Suprapubic skin (tissue), 4 donors: ENCODE measurements around the gene MTMR3. TPM values are rescaled to one million over a fixed set of nuclear protein-coding genes. Genes with fewer than 3 reads are reported as not detected.
A peak's percentile ranks its signal among the peaks of the same experiment; 100 is the strongest.

ENCODE experiments used
- DNase-seq, 2 donors: peaks; one replicate each; pipeline ENCODE4 v3.0.0-alpha.2; 2019; ENCODE audit warnings: low spot score in 2 of 2
- H3K27ac ChIP-seq: fragments of 200-600 bp; sonication (generic); one replicate; pipeline ENCODE4 v1.5.1; 2019
- H3K27me3 ChIP-seq: fragments of 200-600 bp; sonication (generic); one replicate; pipeline ENCODE4 v1.5.1; 2019
- H3K36me3 ChIP-seq: fragments of 200-600 bp; sonication (generic); one replicate; pipeline ENCODE4 v1.5.1; 2019
- H3K4me1 ChIP-seq: fragments of 200-600 bp; sonication (generic); one replicate; pipeline ENCODE4 v1.5.1; 2019
- H3K4me3 ChIP-seq: fragments of 200-600 bp; sonication (generic); one replicate; pipeline ENCODE4 v1.5.1; 2019; ENCODE audit warnings: mild to moderate bottlenecking
- H3K9me3 ChIP-seq: fragments of 200-600 bp; sonication (generic); one replicate; pipeline ENCODE4 v1.5.1; 2019
- CTCF ChIP-seq, 2 donors: fragments of 200-600 bp in 1 of 2; fragments of 450-650 bp in 1 of 2; sonication (generic) in 1 of 2; IDR thresholded peaks; one replicate each; pipeline ENCODE4 v1.5.1; 2016 to 2019; ENCODE audit warnings: antibody characterized with exemption in 2 of 2, mild to moderate bottlenecking in 1 of 2, moderate library complexity in 1 of 2
- EP300 ChIP-seq: sonication (generic); formaldehyde crosslinking; IDR thresholded peaks from one replicate; pipeline ENCODE4 v1.6.1; 2017; ENCODE audit warnings: antibody characterized with exemption
- POLR2A ChIP-seq, 2 donors: fragments of 450-650 bp; IDR thresholded peaks; one replicate each; pipeline ENCODE4 v1.6.1; 2017; ENCODE audit warnings: antibody characterized with exemption in 2 of 2, mild to moderate bottlenecking in 2 of 2, moderate library complexity in 2 of 2
- POLR2AphosphoS5 ChIP-seq, 3 donors: sonication (generic); formaldehyde crosslinking; IDR thresholded peaks; one replicate each; pipeline ENCODE4 v1.6.1; 2017; ENCODE audit warnings: antibody characterized with exemption in 3 of 3
- WGBS: methylation state at CpG from one replicate; pipeline ENCODE4 v1.1.5; 2018; 5-methylcytosine and 5-hydroxymethylcytosine counted together
- total RNA-seq, 4 donors: library from RNA; depleted of rRNA; stranded (reverse); fragments of >200 nt; gene quantifications; one replicate each; pipeline ENCODE4 v1.1.0, GENCODE V29; 2016

MTMR3 gene
- total RNA-seq, 4 donors from 2014 or later: 57.8 to 136 (median 66.0) TPM

DNA sequence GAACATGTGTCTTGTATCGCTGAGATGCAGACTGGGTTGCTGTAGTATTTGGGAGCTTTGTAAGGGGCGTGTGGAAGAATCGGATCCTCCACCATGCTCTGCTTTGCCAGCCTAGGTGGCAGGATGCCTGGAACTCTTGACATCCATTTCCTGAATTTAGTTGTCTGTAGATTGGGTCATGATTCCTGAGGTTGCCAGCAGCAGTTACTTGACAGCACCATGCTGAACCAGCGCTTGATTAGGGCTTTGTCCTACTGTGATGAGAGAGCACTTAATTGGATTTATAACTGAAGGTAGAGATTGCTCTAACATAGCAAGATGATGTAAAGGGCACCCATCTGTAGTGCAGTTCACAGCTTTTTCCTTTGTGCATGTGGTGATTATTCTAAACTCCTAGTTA lies 121.7 kb downstream of the MTMR3 start:
- no peak for TF ChIP-seq POLR2A (IDR thresholded peaks at IDR 0.05)
- WGBS: 34% methylated on average over 4 of the region's 4 CpGs
- H3K9me3 ChIP-seq: no peaks in the 10 kb centered on the region
- no peak overlapping the region for H3K4me3 ChIP-seq
- peaks cover 10% of the 10 kb centered on the region for H3K4me1 ChIP-seq
- H3K27ac ChIP-seq: no peak overlapping the region
- H3K27me3 ChIP-seq: no peaks in the 10 kb centered on the region
- DNase-seq: no peak
- peaks cover 60% of the 10 kb centered on the region for H3K36me3 ChIP-seq

DNA sequence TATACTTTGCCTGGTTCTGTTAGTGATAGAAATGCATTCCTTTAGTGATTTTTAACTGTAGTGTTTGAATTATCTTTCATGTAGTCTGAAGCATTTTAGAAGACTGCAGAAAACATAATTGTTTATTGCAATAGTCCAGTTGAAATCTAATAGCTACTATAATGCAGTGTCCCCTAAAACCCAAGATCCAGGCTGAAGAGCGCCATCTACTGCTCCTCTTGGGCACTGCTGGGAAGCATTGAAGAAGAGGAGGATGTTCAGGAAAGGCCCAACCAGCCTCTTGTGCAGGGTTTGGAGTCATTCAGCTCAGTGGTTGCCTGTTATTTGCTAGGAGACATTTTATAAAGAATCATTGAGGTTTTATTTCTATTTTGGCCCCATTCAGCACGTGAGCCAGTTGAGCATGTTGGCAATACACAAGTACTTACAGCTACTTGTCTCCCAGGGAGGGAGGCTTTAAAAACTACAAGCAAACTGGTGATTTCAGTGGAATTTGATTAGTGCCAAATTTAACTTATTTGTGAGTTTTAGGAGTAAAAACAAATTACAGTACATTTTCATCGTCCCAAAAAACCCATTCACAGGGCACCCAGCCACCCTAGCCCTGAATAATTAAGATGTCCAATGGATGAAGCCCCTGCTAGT lies 122.4 kb downstream of the MTMR3 start:
- H3K4me3 ChIP-seq: no peak overlapping the region
- TF ChIP-seq POLR2AphosphoS5 (IDR thresholded peaks at IDR 0.05) (no peak), CTCF (IDR thresholded peaks at IDR 0.05) (peak; percentile 91 to 92), POLR2A (IDR thresholded peaks at IDR 0.05) (no peak)
- no peaks in the 10 kb centered on the region for H3K27me3 ChIP-seq
- no peaks in the 10 kb centered on the region for H3K9me3 ChIP-seq
- 29% methylated on average over 3 of the region's 3 CpGs for WGBS
- no peak for DNase-seq
- H3K36me3 ChIP-seq: peaks cover 66% of the 10 kb centered on the region
- no peak overlapping the region for H3K27ac ChIP-seq
- peaks cover 10% of the 10 kb centered on the region for H3K4me1 ChIP-seq

GRCh38 chr22:30007361-30007760 lies 124.4 kb downstream of the MTMR3 start:
- peaks cover 10% of the 10 kb centered on the region for H3K4me1 ChIP-seq
- no peaks in the 10 kb centered on the region for H3K27me3 ChIP-seq
- H3K4me3 ChIP-seq: no peak overlapping the region
- no peak for TF ChIP-seq EP300
- TF ChIP-seq POLR2A (IDR thresholded peaks at IDR 0.05): no peak
- no peak for TF ChIP-seq POLR2AphosphoS5 (IDR thresholded peaks at IDR 0.05)
- no peak for TF ChIP-seq CTCF (IDR thresholded peaks at IDR 0.05)
- no peak overlapping the region for H3K27ac ChIP-seq
- H3K36me3 ChIP-seq: peaks cover 74% of the 10 kb centered on the region
- H3K9me3 ChIP-seq: no peaks in the 10 kb centered on the region
- DNase-seq: no peak

DNA sequence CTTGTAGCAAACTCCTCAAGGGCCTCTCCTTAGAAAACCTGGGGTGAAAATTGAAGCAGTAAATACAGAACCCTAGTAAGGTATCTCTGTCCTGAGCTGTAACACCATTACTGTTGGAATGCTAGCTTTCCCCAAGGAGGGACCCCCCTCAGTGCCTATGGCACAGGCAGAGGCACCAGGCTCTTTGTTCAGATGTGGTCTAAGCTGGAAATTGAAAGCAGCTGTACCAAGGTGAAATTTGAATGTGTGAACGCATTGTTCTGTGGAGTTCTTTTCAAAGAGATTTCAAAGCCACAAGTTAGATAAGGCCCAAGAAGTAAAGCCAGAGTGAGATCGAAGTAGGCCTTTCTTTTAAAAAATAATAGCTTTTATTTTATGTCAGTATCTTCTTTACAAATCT lies 125.4 kb downstream of the MTMR3 start:
- 87% methylated on average over 2 of the region's 2 CpGs for WGBS
- peaks cover 76% of the 10 kb centered on the region for H3K36me3 ChIP-seq

GRCh38 chr22:30009478-30009877 lies 126.5 kb downstream of the MTMR3 start:
- no peak for DNase-seq
- H3K27ac ChIP-seq: no peak overlapping the region

More for the DNA sequence above, 125.4 kb downstream of the MTMR3 start:
- DNase-seq: no peak
- no peak overlapping the region for H3K4me3 ChIP-seq
- H3K4me1 ChIP-seq: peaks cover 10% of the 10 kb centered on the region
- no peaks in the 10 kb centered on the region for H3K27me3 ChIP-seq
- TF ChIP-seq CTCF (IDR thresholded peaks at IDR 0.05): no peak
- TF ChIP-seq POLR2AphosphoS5 (IDR thresholded peaks at IDR 0.05): no peak
- TF ChIP-seq EP300: no peak
- no peak for TF ChIP-seq POLR2A (IDR thresholded peaks at IDR 0.05)
- no peak overlapping the region for H3K27ac ChIP-seq
- no peaks in the 10 kb centered on the region for H3K9me3 ChIP-seq

More at GRCh38 chr22:30009478-30009877, 126.5 kb downstream of the MTMR3 start:
- H3K36me3 ChIP-seq: peaks cover 77% of the 10 kb centered on the region
- peaks cover 6% of the 10 kb centered on the region for H3K4me1 ChIP-seq
- H3K4me3 ChIP-seq: no peak overlapping the region
- H3K27me3 ChIP-seq: no peaks in the 10 kb centered on the region
- TF ChIP-seq POLR2AphosphoS5 (IDR thresholded peaks at IDR 0.05) (no peak), POLR2A (IDR thresholded peaks at IDR 0.05) (no peak), EP300 (no peak), CTCF (IDR thresholded peaks at IDR 0.05) (no peak)
- no peaks in the 10 kb centered on the region for H3K9me3 ChIP-seq
